Mesendoderm (in vitro differentiated cells): ENCODE data around the gene SNX30.
A peak's percentile ranks its signal among the peaks of the same experiment; 100 is the strongest.

Source experiments
- DNase-seq: peaks from one replicate; pipeline ENCODE4 v3.0.0; 2013
- H2AK5ac ChIP-seq: 2 replicates; pipeline ENCODE4 v1.6.1; 2013; ENCODE audit warnings: low read length, inconsistent platforms
- H2BK120ac ChIP-seq: 2 replicates; pipeline ENCODE4 v1.6.1; 2013; ENCODE audit warnings: low read depth, mild to moderate bottlenecking, low read length, moderate library complexity, mixed read lengths
- H2BK15ac ChIP-seq: replicated peaks from 2 replicates; pipeline ENCODE4 v1.6.1; 2013; ENCODE audit warnings: low read depth, mild to moderate bottlenecking, moderate library complexity
- H2BK5ac ChIP-seq: 2 replicates; pipeline ENCODE4 v1.6.1; 2013; ENCODE audit warnings: low read length, inconsistent platforms
- H3K18ac ChIP-seq: 2 replicates; pipeline ENCODE4 v1.6.1; 2013; ENCODE audit warnings: mild to moderate bottlenecking, low read length, mixed read lengths
- H3K23ac ChIP-seq: one replicate; pipeline ENCODE4 v1.6.1; 2013; ENCODE audit warnings: low read length
- H3K27ac ChIP-seq: 2 replicates; pipeline ENCODE4 v1.5.1; 2013; ENCODE audit warnings: low read depth, mild to moderate bottlenecking, inconsistent platforms, low read length, moderate library complexity
- H3K27me3 ChIP-seq: 2 replicates; pipeline ENCODE4 v1.6.1; 2013; ENCODE audit warnings: low read length, control low read depth, mild to moderate bottlenecking, inconsistent platforms; ENCODE audit not compliant: insufficient read depth, poor library complexity
- H3K36me3 ChIP-seq: 2 replicates; pipeline ENCODE4 v1.6.1; 2013; ENCODE audit warnings: low read length, inconsistent platforms; ENCODE audit not compliant: control insufficient read depth, insufficient read depth
- H3K4ac ChIP-seq: one replicate; pipeline ENCODE4 v1.6.1; 2013; ENCODE audit warnings: low read depth, mild to moderate bottlenecking, low read length, moderate library complexity
- H3K4me1 ChIP-seq: 2 replicates; pipeline ENCODE4 v1.6.1; 2013; ENCODE audit warnings: low read depth, low read length, inconsistent platforms; ENCODE audit not compliant: control insufficient read depth
- H3K4me2 ChIP-seq: 2 replicates; pipeline ENCODE4 v1.6.1; 2013; ENCODE audit warnings: low read length
- H3K4me3 ChIP-seq: 2 replicates; pipeline ENCODE4 v1.5.1; 2013; ENCODE audit warnings: mild to moderate bottlenecking, low read length
- H3K56ac ChIP-seq: one replicate; pipeline ENCODE4 v1.6.1; 2013; ENCODE audit warnings: low read length
- H3K79me1 ChIP-seq: 2 replicates; pipeline ENCODE4 v1.6.1; 2013; ENCODE audit warnings: low read length, inconsistent platforms
- H3K79me2 ChIP-seq: 2 replicates; pipeline ENCODE4 v1.6.1; 2013; ENCODE audit warnings: mild to moderate bottlenecking, low read length; ENCODE audit not compliant: control insufficient read depth, insufficient read depth
- H3K9ac ChIP-seq: 2 replicates; pipeline ENCODE4 v1.6.1; 2013; ENCODE audit warnings: low read length, inconsistent platforms
- H4K5ac ChIP-seq: one replicate; pipeline ENCODE4 v1.6.1; 2013; ENCODE audit warnings: low read length
- H4K8ac ChIP-seq: one replicate; pipeline ENCODE4 v1.6.1; 2013; ENCODE audit warnings: low read depth, mild to moderate bottlenecking, control low read depth, low read length, moderate library complexity
- WGBS: extraction: QIAGEN DNeasy Blood & Tissue Kit; methylation state at CpG from one replicate; pipeline ENCODE4 v1.1.7; 2013; ENCODE audit warnings: low lambda C conversion rate, missing lambda C conversion rate; ENCODE audit not compliant: insufficient coverage; ENCODE audit errors: extremely low coverage; 5-methylcytosine and 5-hydroxymethylcytosine counted together

Gene SNX30

DNA sequence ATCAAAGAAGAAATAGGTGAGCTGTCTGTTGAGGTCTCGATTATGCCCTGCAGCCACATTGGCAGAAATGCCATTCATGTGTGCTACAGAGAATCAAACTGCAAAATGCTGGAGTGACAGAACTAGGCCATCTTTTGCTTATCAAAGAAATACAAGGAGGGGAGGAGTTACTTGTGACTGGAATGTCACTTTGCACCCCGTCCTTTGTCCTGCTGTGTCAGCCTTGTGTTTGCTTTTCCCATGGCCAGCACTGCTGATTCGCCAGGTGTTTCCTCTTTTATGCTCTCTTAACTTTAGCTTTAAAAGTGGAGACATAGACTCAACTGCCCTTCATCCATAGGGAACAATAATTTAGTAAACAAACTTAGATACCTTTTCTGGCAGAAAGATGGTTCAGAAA lies 85.8 kb downstream of the SNX30 start:
- H3K4me1 ChIP-seq, result no peaks in the 10 kb centered on the region
- no peak overlapping the region for H3K4me3 ChIP-seq
- H3K4me2 ChIP-seq, result no peak overlapping the region
- H3K18ac ChIP-seq, result no peak overlapping the region
- no peak overlapping the region for H3K23ac ChIP-seq
- no peak overlapping the region for H3K56ac ChIP-seq
- no peaks in the 10 kb centered on the region for H3K79me2 ChIP-seq
- no peak overlapping the region for H2BK15ac ChIP-seq
- no peak overlapping the region for H2BK5ac ChIP-seq
- H4K8ac ChIP-seq, result no peak overlapping the region
- H3K4ac ChIP-seq, result no peak overlapping the region
- no peaks in the 10 kb centered on the region for H3K27me3 ChIP-seq
- WGBS, result no CpG with 5 or more reads among the region's 3 CpGs
- no peak overlapping the region for H4K5ac ChIP-seq
- H3K27ac ChIP-seq, result no peak overlapping the region
- no peaks in the 10 kb centered on the region for H3K79me1 ChIP-seq
- no peak overlapping the region for H3K9ac ChIP-seq
- peak; percentile 37 for DNase-seq
- H2AK5ac ChIP-seq, result no peak overlapping the region
- H3K36me3 ChIP-seq, result no peaks in the 10 kb centered on the region
- no peak overlapping the region for H2BK120ac ChIP-seq

DNA sequence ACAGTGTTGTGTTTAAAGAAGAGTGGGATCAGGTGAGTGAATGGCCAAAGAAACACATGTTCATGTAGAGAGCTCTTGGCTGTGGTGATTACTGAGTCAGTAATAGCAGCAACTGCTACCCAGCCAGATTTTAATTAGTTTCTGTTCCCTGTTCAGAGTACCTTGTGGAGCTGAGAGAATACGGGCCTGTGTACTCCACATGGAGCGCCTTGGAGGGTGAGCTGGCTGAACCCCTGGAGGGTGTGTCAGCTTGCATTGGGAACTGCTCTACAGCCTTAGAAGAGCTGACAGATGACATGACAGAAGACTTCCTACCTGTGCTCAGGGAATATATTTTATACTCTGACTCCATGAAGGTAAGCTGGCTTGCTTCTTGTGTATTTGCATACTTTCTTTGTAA lies 87.8 kb downstream of the SNX30 start:
- H3K56ac ChIP-seq, result no peak overlapping the region
- no peak for DNase-seq
- H3K79me2 ChIP-seq, result no peaks in the 10 kb centered on the region
- H3K23ac ChIP-seq, result no peak overlapping the region
- no peak overlapping the region for H2BK15ac ChIP-seq
- H3K4ac ChIP-seq, result no peak overlapping the region
- no peak overlapping the region for H2BK120ac ChIP-seq
- H3K27ac ChIP-seq, result no peak overlapping the region
- H3K27me3 ChIP-seq, result no peaks in the 10 kb centered on the region
- no peak overlapping the region for H3K4me3 ChIP-seq
- no peak overlapping the region for H4K5ac ChIP-seq
- H3K4me1 ChIP-seq, result no peaks in the 10 kb centered on the region
- H2BK5ac ChIP-seq, result no peak overlapping the region
- H2AK5ac ChIP-seq, result no peak overlapping the region
- H4K8ac ChIP-seq, result no peak overlapping the region
- no peak overlapping the region for H3K9ac ChIP-seq
- H3K36me3 ChIP-seq, result no peaks in the 10 kb centered on the region
- no peak overlapping the region for H3K4me2 ChIP-seq
- WGBS, result no CpG with 5 or more reads among the region's 2 CpGs
- no peaks in the 10 kb centered on the region for H3K79me1 ChIP-seq
- H3K18ac ChIP-seq, result no peak overlapping the region

DNA sequence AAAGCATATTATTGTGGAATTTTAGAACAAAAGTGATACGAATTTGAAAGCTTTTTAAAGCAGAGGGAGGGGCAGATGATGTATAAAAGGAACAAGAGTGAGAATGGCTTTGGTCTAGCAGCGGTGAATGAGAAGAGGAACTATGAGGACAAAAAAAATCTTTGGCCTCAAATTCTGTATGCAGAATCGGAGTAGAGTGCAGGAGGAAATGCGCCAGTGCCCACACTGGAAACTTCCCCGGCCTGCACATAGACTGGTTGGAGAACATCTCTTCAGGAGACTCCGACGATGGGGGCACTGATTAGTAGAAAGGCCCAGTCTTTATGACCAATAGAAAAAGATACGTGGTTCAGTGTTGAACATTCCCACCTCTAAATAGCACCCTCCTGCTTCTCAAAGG lies 88.8 kb downstream of the SNX30 start:
- no peak overlapping the region for H2AK5ac ChIP-seq
- H3K23ac ChIP-seq, result no peak overlapping the region
- H4K8ac ChIP-seq, result no peak overlapping the region
- no peaks in the 10 kb centered on the region for H3K27me3 ChIP-seq
- H3K56ac ChIP-seq, result no peak overlapping the region
- WGBS, result no CpG with 5 or more reads among the region's 8 CpGs
- no peak for DNase-seq
- H3K36me3 ChIP-seq, result no peaks in the 10 kb centered on the region
- no peak overlapping the region for H3K4me2 ChIP-seq
- H3K9ac ChIP-seq, result no peak overlapping the region
- H2BK15ac ChIP-seq, result no peak overlapping the region
- H3K79me2 ChIP-seq, result no peaks in the 10 kb centered on the region
- H3K4me3 ChIP-seq, result no peak overlapping the region
- no peak overlapping the region for H4K5ac ChIP-seq
- H3K4ac ChIP-seq, result no peak overlapping the region
- no peak overlapping the region for H2BK5ac ChIP-seq
- H3K79me1 ChIP-seq, result no peaks in the 10 kb centered on the region
- no peak overlapping the region for H3K27ac ChIP-seq
- no peak overlapping the region for H3K18ac ChIP-seq
- H3K4me1 ChIP-seq, result no peaks in the 10 kb centered on the region
- H2BK120ac ChIP-seq, result no peak overlapping the region

DNA sequence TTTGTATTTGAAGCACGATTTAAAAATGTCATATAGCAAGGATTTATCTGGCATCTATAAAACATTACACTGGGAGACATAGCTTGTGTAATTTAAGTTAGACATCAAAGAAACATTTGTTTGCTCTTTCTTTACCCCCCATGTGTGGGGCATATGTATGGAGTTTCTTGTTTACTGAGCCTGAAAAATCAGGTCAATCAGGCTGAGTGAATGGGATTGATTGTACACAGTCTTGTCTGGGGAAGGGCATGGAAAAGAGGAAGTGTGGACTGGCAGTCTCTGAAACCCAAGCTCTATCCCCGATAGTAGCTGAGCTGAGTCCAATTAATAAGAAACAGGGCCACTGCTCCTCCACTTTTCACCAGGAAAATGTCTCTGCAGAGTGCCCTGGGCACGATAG lies 90.7 kb downstream of the SNX30 start:
- H4K5ac ChIP-seq, result no peak overlapping the region
- no peaks in the 10 kb centered on the region for H3K79me2 ChIP-seq
- no peak overlapping the region for H3K4ac ChIP-seq
- H3K79me1 ChIP-seq, result no peaks in the 10 kb centered on the region
- no peak overlapping the region for H2BK120ac ChIP-seq
- H4K8ac ChIP-seq, result no peak overlapping the region
- no peak overlapping the region for H3K18ac ChIP-seq
- H2BK5ac ChIP-seq, result no peak overlapping the region
- H2AK5ac ChIP-seq, result no peak overlapping the region
- H2BK15ac ChIP-seq, result no peak overlapping the region
- no peaks in the 10 kb centered on the region for H3K27me3 ChIP-seq
- H3K36me3 ChIP-seq, result no peaks in the 10 kb centered on the region
- no peak overlapping the region for H3K27ac ChIP-seq
- H3K4me1 ChIP-seq, result no peaks in the 10 kb centered on the region
- H3K56ac ChIP-seq, result no peak overlapping the region
- H3K23ac ChIP-seq, result no peak overlapping the region
- H3K4me3 ChIP-seq, result no peak overlapping the region
- H3K9ac ChIP-seq, result no peak overlapping the region
- H3K4me2 ChIP-seq, result no peak overlapping the region
- no peak for DNase-seq
- WGBS, result no CpG with 5 or more reads among the region's 3 CpGs

DNA sequence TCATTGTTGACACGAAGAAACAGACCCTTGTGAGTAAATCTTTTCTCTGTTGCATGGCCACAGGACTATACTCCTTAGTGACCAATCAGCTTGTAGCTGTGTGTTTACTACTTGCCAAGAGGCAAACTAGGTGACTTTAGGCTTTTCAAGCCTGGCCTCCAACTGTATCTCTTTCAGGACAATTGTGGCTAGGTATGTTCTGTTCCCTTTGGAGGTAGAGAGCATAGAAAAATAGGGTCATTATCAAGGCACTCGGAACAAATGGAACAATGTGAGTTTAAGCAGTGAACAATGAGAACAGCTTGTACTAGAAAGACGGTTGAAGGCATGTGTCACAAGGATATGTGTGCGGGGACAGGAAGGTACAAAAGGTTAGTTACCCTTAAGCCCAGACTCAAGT lies 92.0 kb downstream of the SNX30 start:
- Histone ChIP-seq H3K4me1 (peaks cover 4% of the 10 kb centered on the region), H4K8ac (no peak overlapping the region), H3K79me1 (no peaks in the 10 kb centered on the region), H4K5ac (no peak overlapping the region), H3K27ac (no peak overlapping the region), H3K4ac (no peak overlapping the region), H2BK120ac (no peak overlapping the region), H3K4me3 (no peak overlapping the region), H3K27me3 (no peaks in the 10 kb centered on the region), H2AK5ac (no peak overlapping the region), H2BK15ac (no peak overlapping the region), H3K4me2 (no peak overlapping the region), H3K56ac (no peak overlapping the region), H3K36me3 (no peaks in the 10 kb centered on the region), H2BK5ac (no peak overlapping the region), H3K18ac (no peak overlapping the region), H3K9ac (no peak overlapping the region), H3K79me2 (no peaks in the 10 kb centered on the region), H3K23ac (no peak overlapping the region)
- no CpG with 5 or more reads among the region's 4 CpGs for WGBS
- no peak for DNase-seq

DNA sequence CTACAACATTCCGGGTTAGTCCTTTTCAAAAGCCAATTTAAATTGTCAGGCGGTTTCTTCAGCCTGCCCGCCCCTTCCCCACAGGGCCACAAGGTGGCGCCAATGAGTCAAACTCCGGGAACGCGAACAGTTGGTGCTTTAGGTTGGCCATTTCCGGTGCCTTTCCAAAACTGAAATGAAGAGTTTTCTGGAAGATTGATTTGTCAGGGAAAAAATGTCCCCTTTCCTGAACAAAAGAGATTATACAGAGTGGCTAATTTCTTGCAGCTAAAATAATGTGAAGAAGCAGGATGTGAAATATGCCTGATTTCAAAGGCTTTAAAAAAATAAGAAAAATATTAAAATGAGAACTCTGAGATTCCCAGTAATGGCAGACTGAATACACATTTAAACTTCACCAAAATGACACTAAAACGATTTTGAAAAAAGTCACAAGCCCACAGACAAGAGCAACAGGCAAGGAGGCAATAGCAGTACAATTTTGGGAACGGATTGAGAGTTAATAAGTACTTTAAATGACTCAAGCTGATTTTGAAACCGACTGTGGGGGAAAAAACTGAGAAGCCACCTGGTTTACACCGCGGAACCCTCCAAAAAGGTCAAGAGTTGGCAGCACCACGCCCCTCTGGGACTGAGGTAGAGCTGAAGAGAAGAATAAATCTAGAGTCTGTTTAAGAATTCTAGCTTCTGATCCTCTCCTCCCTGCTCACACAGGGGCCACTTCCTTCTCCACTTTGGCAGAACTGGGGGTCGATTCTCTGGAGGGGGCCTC lies 94.4 kb downstream of the SNX30 start:
- Histone ChIP-seq H3K4me2 (no peak overlapping the region), H3K18ac (peak overlapping the region; percentile 26), H3K27me3 (no peaks in the 10 kb centered on the region), H3K79me1 (no peaks in the 10 kb centered on the region), H3K79me2 (no peaks in the 10 kb centered on the region), H2AK5ac (no peak overlapping the region), H4K5ac (no peak overlapping the region), H3K27ac (no peak overlapping the region), H3K36me3 (no peaks in the 10 kb centered on the region), H2BK15ac (no peak overlapping the region), H3K9ac (no peak overlapping the region), H2BK5ac (no peak overlapping the region), H3K23ac (no peak overlapping the region), H3K56ac (no peak overlapping the region), H2BK120ac (no peak overlapping the region), H3K4me3 (no peak overlapping the region), H3K4me1 (peaks cover 4% of the 10 kb centered on the region), H3K4ac (peak overlapping the region; percentile 60), H4K8ac (no peak overlapping the region)
- no CpG with 5 or more reads among the region's 15 CpGs for WGBS
- DNase-seq, result peak; percentile 72
